GM12878 (cell line): Measurements from ENCODE around the gene ZNF317.

ENCODE experiments used
- EZH2 ChIP-seq: IDR thresholded peaks from 2 replicates; pipeline ENCODE4 v1.6.1; 2012; ENCODE audit warnings: low read depth, mild to moderate bottlenecking, control low read depth, inconsistent platforms, low read length, borderline replicate concordance; ENCODE audit not compliant: control insufficient read depth
- MYB ChIP-seq: fragments of 150-350 bp; IDR thresholded peaks from 2 replicates; pipeline ENCODE4 v1.6.1; 2014; ENCODE audit warnings: mild to moderate bottlenecking, low read depth, low read length, borderline replicate concordance
- RBBP5 ChIP-seq: fragments of 200-600 bp; sonication (generic); conservative IDR thresholded peaks from 2 replicates; pipeline ENCODE4 v1.6.1; 2016
- RFX5 ChIP-seq: IDR thresholded peaks from 2 replicates; pipeline ENCODE4 v1.6.1; 2011; ENCODE audit warnings: low read depth, low read length, improper control_type of control experiment
- ZNF274 ChIP-seq: IDR thresholded peaks from one replicate; pipeline ENCODE4 v1.8.0; 2011; ENCODE audit not compliant: insufficient read length, insufficient read depth
- TF ChIP-seq, protein P1 (sequence below), 3 experiments: IDR thresholded peaks in 2 of 3; conservative IDR thresholded peaks in 1 of 3; 2 replicates each; pipeline ENCODE4 v1.5.1; 2011; ENCODE audit warnings: low read depth in 3 of 3, low read length in 3 of 3, mild to moderate bottlenecking in 3 of 3, control low read depth in 2 of 3, moderate library complexity in 2 of 3, inconsistent platforms in 1 of 3, mixed read lengths in 1 of 3; ENCODE audit not compliant: control insufficient read depth in 2 of 3, insufficient read depth in 1 of 3; ENCODE audit errors: extremely low read depth in 1 of 3

DNA sequence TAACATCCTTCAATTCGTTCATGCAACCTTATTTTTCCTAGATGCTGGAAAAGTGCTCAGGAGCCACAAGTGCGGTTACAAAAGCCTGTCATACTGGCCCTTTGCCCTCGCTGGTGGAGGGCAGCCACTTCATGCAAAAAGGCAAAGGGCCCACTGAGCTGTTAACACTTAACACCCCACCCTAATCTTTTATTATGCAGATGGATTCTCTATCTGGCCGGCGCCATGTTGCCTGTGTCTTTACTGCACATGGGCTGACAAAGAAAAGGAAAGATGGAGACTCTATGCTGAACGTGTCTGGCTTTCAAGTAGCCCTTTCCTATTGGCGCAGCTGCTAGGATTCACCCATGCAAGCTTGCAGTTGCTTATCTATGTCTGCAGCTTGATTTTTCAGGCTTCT is 49.3 kb downstream of the ZNF317 start:
- no peak for TF ChIP-seq MYB
- TF ChIP-seq, protein P1, sequence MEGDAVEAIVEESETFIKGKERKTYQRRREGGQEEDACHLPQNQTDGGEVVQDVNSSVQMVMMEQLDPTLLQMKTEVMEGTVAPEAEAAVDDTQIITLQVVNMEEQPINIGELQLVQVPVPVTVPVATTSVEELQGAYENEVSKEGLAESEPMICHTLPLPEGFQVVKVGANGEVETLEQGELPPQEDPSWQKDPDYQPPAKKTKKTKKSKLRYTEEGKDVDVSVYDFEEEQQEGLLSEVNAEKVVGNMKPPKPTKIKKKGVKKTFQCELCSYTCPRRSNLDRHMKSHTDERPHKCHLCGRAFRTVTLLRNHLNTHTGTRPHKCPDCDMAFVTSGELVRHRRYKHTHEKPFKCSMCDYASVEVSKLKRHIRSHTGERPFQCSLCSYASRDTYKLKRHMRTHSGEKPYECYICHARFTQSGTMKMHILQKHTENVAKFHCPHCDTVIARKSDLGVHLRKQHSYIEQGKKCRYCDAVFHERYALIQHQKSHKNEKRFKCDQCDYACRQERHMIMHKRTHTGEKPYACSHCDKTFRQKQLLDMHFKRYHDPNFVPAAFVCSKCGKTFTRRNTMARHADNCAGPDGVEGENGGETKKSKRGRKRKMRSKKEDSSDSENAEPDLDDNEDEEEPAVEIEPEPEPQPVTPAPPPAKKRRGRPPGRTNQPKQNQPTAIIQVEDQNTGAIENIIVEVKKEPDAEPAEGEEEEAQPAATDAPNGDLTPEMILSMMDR (IDR thresholded peaks at IDR 0.05 in 2 of 3, conservative IDR thresholded peaks at IDR 0.05 in 1 of 3; ENCODE audit: control insufficient read depth in 2 of 3, extremely low read depth in 1 of 3, insufficient read depth in 1 of 3, low read depth in 3 of 3, low read length in 3 of 3): no peak
- TF ChIP-seq ZNF274: no peak
- TF ChIP-seq RBBP5: no peak
- TF ChIP-seq RFX5: no peak
- no peak for TF ChIP-seq EZH2
